ENCODE results near the gene ANKS6.

Gene ANKS6

GRCh38 chr9:98768344-98768743, 28.0 kb downstream of the ANKS6 start:
- Histone ChIP-seq H3K27ac (ENCODE audit: low read length) (no peak overlapping the region), H3K79me2 (ENCODE audit: insufficient read depth, low read length) (no peaks in the 10 kb centered on the region), H3K27me3 (ENCODE audit: insufficient read depth, low read length, poor library complexity) (no peaks in the 10 kb centered on the region), H2AFZ (ENCODE audit: low read depth, low read length) (no peak overlapping the region), H3K4me1 (ENCODE audit: insufficient read depth, low read length) (no peaks in the 10 kb centered on the region), H3K36me3 (ENCODE audit: insufficient read depth, low read length) (no peaks in the 10 kb centered on the region; the same call in 1 of the 2 replicates), H3K9me3 (ENCODE audit: insufficient read depth, low read length, severe bottlenecking) (no peaks in the 10 kb centered on the region), H3K9ac (ENCODE audit: low read depth, low read length) (no peak overlapping the region), H3K4me2 (ENCODE audit: insufficient read depth, low read length) (no peak overlapping the region), H4K20me1 (ENCODE audit: insufficient read depth, low read length) (no peaks in the 10 kb centered on the region), H3K4me3 (ENCODE audit: low read depth in 1 of 2, low read length in 2 of 2) (no peak overlapping the region)
- TF ChIP-seq, protein P1, sequence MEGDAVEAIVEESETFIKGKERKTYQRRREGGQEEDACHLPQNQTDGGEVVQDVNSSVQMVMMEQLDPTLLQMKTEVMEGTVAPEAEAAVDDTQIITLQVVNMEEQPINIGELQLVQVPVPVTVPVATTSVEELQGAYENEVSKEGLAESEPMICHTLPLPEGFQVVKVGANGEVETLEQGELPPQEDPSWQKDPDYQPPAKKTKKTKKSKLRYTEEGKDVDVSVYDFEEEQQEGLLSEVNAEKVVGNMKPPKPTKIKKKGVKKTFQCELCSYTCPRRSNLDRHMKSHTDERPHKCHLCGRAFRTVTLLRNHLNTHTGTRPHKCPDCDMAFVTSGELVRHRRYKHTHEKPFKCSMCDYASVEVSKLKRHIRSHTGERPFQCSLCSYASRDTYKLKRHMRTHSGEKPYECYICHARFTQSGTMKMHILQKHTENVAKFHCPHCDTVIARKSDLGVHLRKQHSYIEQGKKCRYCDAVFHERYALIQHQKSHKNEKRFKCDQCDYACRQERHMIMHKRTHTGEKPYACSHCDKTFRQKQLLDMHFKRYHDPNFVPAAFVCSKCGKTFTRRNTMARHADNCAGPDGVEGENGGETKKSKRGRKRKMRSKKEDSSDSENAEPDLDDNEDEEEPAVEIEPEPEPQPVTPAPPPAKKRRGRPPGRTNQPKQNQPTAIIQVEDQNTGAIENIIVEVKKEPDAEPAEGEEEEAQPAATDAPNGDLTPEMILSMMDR (IDR thresholded peaks at IDR 0.05; ENCODE audit: borderline replicate concordance, extremely low read depth, low read length, poor library complexity, severe bottlenecking): no peak
- no peak for TF ChIP-seq EZH2 (IDR thresholded peaks at IDR 0.05; ENCODE audit: borderline replicate concordance, low read depth, low read length, severe bottlenecking)
- DNase-seq (no peak), ATAC-seq (ENCODE audit: insufficient read depth, low read depth) (no peak)

DNA sequence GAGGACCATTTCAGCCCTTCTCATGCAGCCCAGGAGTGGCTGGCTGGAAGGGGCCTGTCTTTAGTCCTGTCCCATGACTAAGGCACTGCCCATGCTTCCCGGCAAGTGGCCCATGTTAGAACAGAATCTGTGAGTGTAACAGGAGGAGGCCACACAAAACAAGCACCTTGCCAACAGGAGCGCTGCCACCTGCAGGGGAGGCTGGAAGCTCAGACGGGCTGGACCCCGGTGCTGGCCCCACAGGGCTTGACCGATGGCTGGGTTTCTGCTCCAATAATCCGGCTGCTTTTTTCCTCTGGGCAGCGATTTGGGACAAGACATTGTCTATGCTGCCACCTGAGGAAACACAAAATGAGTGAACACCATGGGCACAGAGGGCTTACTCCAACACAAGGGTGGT, 28.4 kb downstream of the ANKS6 start:
- Histone ChIP-seq H3K36me3 (ENCODE audit: insufficient read depth, low read length) (no peaks in the 10 kb centered on the region; the same call in 1 of the 2 replicates), H2AFZ (ENCODE audit: low read depth, low read length) (no peak overlapping the region), H3K27me3 (ENCODE audit: insufficient read depth, low read length, poor library complexity) (no peaks in the 10 kb centered on the region), H3K4me2 (ENCODE audit: insufficient read depth, low read length) (no peak overlapping the region), H3K9me3 (ENCODE audit: insufficient read depth, low read length, severe bottlenecking) (no peaks in the 10 kb centered on the region), H4K20me1 (ENCODE audit: insufficient read depth, low read length) (no peaks in the 10 kb centered on the region), H3K27ac (ENCODE audit: low read length) (no peak overlapping the region), H3K4me3 (ENCODE audit: low read depth in 1 of 2, low read length in 2 of 2) (no peak overlapping the region), H3K79me2 (ENCODE audit: insufficient read depth, low read length) (no peaks in the 10 kb centered on the region), H3K4me1 (ENCODE audit: insufficient read depth, low read length) (no peaks in the 10 kb centered on the region), H3K9ac (ENCODE audit: low read depth, low read length) (no peak overlapping the region)
- DNase-seq (no peak), ATAC-seq (ENCODE audit: insufficient read depth, low read depth) (no peak)
- TF ChIP-seq EZH2 (IDR thresholded peaks at IDR 0.05; ENCODE audit: borderline replicate concordance, low read depth, low read length, severe bottlenecking): no peak
- TF ChIP-seq, protein P1 (IDR thresholded peaks at IDR 0.05; ENCODE audit: borderline replicate concordance, extremely low read depth, low read length, poor library complexity, severe bottlenecking): no peak

- H3K79me2 ChIP-seq (ENCODE audit: insufficient read depth, low read length): no peaks in the 10 kb centered on the region
- ATAC-seq (ENCODE audit: insufficient read depth, low read depth) (no peak), DNase-seq (no peak)
- no peak for TF ChIP-seq EZH2 (IDR thresholded peaks at IDR 0.05; ENCODE audit: borderline replicate concordance, low read depth, low read length, severe bottlenecking)
- TF ChIP-seq, protein P1 (IDR thresholded peaks at IDR 0.05; ENCODE audit: borderline replicate concordance, extremely low read depth, low read length, poor library complexity, severe bottlenecking): no peak
- no peaks in the 10 kb centered on the region for H3K27me3 ChIP-seq (ENCODE audit: insufficient read depth, low read length, poor library complexity)
- H3K9me3 ChIP-seq (ENCODE audit: insufficient read depth, low read length, severe bottlenecking): no peaks in the 10 kb centered on the region
- H3K36me3 ChIP-seq (ENCODE audit: insufficient read depth, low read length): no peaks in the 10 kb centered on the region; the same call in 1 of the 2 replicates
- H3K4me1 ChIP-seq (ENCODE audit: insufficient read depth, low read length): no peaks in the 10 kb centered on the region
- no peak overlapping the region for H3K27ac ChIP-seq (ENCODE audit: low read length)
- no peaks in the 10 kb centered on the region for H4K20me1 ChIP-seq (ENCODE audit: insufficient read depth, low read length)
- H3K4me2 ChIP-seq (ENCODE audit: insufficient read depth, low read length): no peak overlapping the region
- no peak overlapping the region for H3K4me3 ChIP-seq (ENCODE audit: low read depth in 1 of 2, low read length in 2 of 2)
- H3K9ac ChIP-seq (ENCODE audit: low read depth, low read length): no peak overlapping the region
- no peak overlapping the region for H2AFZ ChIP-seq (ENCODE audit: low read depth, low read length)
These were observed 29.2 kb downstream of the ANKS6 start for GRCh38 chr9:98767196-98767595.

GRCh38 chr9:98766586-98766985, 29.8 kb downstream of the ANKS6 start:
- H3K27ac ChIP-seq (ENCODE audit: low read length): no peak overlapping the region
- H4K20me1 ChIP-seq (ENCODE audit: insufficient read depth, low read length): no peaks in the 10 kb centered on the region
- no peaks in the 10 kb centered on the region for H3K79me2 ChIP-seq (ENCODE audit: insufficient read depth, low read length)
- H2AFZ ChIP-seq (ENCODE audit: low read depth, low read length): no peak overlapping the region
- no peaks in the 10 kb centered on the region for H3K36me3 ChIP-seq (ENCODE audit: insufficient read depth, low read length)
- TF ChIP-seq, protein P1 (IDR thresholded peaks at IDR 0.05; ENCODE audit: borderline replicate concordance, extremely low read depth, low read length, poor library complexity, severe bottlenecking): no peak
- TF ChIP-seq EZH2 (IDR thresholded peaks at IDR 0.05; ENCODE audit: borderline replicate concordance, low read depth, low read length, severe bottlenecking): no peak
- H3K4me3 ChIP-seq (ENCODE audit: low read depth in 1 of 2, low read length in 2 of 2): no peak overlapping the region
- no peaks in the 10 kb centered on the region for H3K4me1 ChIP-seq (ENCODE audit: insufficient read depth, low read length)
- no peaks in the 10 kb centered on the region for H3K9me3 ChIP-seq (ENCODE audit: insufficient read depth, low read length, severe bottlenecking)
- ATAC-seq (ENCODE audit: insufficient read depth, low read depth) (no peak), DNase-seq (no peak)
- no peak overlapping the region for H3K4me2 ChIP-seq (ENCODE audit: insufficient read depth, low read length)
- no peaks in the 10 kb centered on the region for H3K27me3 ChIP-seq (ENCODE audit: insufficient read depth, low read length, poor library complexity)
- H3K9ac ChIP-seq (ENCODE audit: low read depth, low read length): no peak overlapping the region

All from DND-41 (cell line).